ENCODE measurements around the gene ZIC1.

- no peak for TF ChIP-seq EZH2 (IDR thresholded peaks at IDR 0.05; ENCODE audit: low read length, unreplicated experiment)
- no peak for TF ChIP-seq CTCF (conservative IDR thresholded peaks at IDR 0.05; ENCODE audit: low read depth, low read length)
Measured at GRCh38 chr3:147417551-147418295, 8.6 kb downstream of the ZIC1 start.
